SK-N-SH (cell line): ENCODE data around the gene NDUFS6. TPM values are rescaled to one million over a fixed set of nuclear protein-coding genes. Genes with fewer than 3 reads are reported as not detected.

Experiments
- CTCF ChIA-PET: fragments of 300-600, 350-600 bp; formaldehyde crosslinking; extraction: SDS; loops from one replicate; lab custom pipeline; 2021; lab: Yijun Ruan, JAX
- POLR2A ChIA-PET: fragments of 350-600 bp; sonication (Branson Sonifier 250); formaldehyde crosslinking; extraction: SDS; loops from one replicate; lab custom pipeline; 2020; ENCODE audit warnings: antibody characterized with exemption, inconsistent platforms; lab: Yijun Ruan, JAX
- DNase-seq: peaks from one replicate; pipeline ENCODE4 v3.0.0; 2012
- H2AFZ ChIP-seq: fragments of 200-600 bp; sonication (generic); 2 replicates; pipeline ENCODE4 v1.8.1; 2016; ENCODE audit warnings: antibody characterized with exemption, mild to moderate bottlenecking, low read depth
- H3F3A ChIP-seq: fragments of 200-600 bp; sonication (generic); replicated peaks from 2 replicates; pipeline ENCODE3; 2016; ENCODE audit warnings: antibody characterized with exemption, mild to moderate bottlenecking; ENCODE audit not compliant: insufficient read depth
- H3K27ac ChIP-seq, 2 experiments: fragments of 200-500 bp in 1 of 2; fragments of 200-600 bp in 1 of 2; sonication (Bioruptor generic) in 1 of 2; sonication (generic), shearing (Covaris generic) in 1 of 2; 2 replicates each; pipeline versions ENCODE4 v1.5.1 to v1.6.1; 2014 to 2016; ENCODE audit warnings: low read depth in 2 of 2, inconsistent platforms in 1 of 2, low read length in 1 of 2, mild to moderate bottlenecking in 1 of 2, mixed read lengths in 1 of 2
- H3K27me3 ChIP-seq: fragments of 200-600 bp; sonication (generic), shearing (Covaris generic); 2 replicates; pipeline ENCODE4 v1.6.1; 2016; ENCODE audit warnings: mixed run types; ENCODE audit not compliant: insufficient read depth
- H3K36me3 ChIP-seq, 2 experiments: fragments of 200-500 bp in 1 of 2; fragments of 200-600 bp in 1 of 2; sonication (Bioruptor generic) in 1 of 2; sonication (generic) in 1 of 2; replicated peaks in 1 of 2; 2 replicates each; pipeline versions ENCODE3 to v1.5.1; 2014 to 2016; ENCODE audit warnings: low read length in 1 of 2, mild to moderate bottlenecking in 1 of 2; ENCODE audit not compliant: insufficient read depth in 2 of 2, control insufficient read depth in 1 of 2
- H3K4me1 ChIP-seq, 2 experiments: fragments of 200-500 bp in 1 of 2; fragments of 200-600 bp in 1 of 2; sonication (Bioruptor generic) in 1 of 2; sonication (generic), shearing (Covaris generic) in 1 of 2; 2 replicates each; pipeline versions ENCODE4 v1.5.1 to v1.6.1; 2014 to 2016; ENCODE audit warnings: low read depth in 1 of 2, low read length in 1 of 2, mixed run types in 1 of 2; ENCODE audit not compliant: insufficient read depth in 2 of 2, control insufficient read depth in 1 of 2
- H3K4me2 ChIP-seq: fragments of 200-600 bp; sonication (generic), shearing (Covaris generic); 2 replicates; pipeline ENCODE4 v1.6.1; 2017; ENCODE audit warnings: mixed run types
- H3K4me3 ChIP-seq, 2 experiments: fragments of 200-500 bp in 1 of 2; fragments of 200-600 bp in 1 of 2; sonication (Bioruptor generic) in 1 of 2; sonication (generic), shearing (Covaris generic) in 1 of 2; 2 replicates each; pipeline versions ENCODE4 v1.5.1 to v1.8.1; 2014 to 2016; ENCODE audit warnings: low read depth in 2 of 2, inconsistent platforms in 1 of 2, low read length in 1 of 2, mild to moderate bottlenecking in 1 of 2, mixed read lengths in 1 of 2, moderate library complexity in 1 of 2
- H3K79me2 ChIP-seq: fragments of 200-600 bp; sonication (generic); 2 replicates; pipeline ENCODE4 v1.8.1; 2017; ENCODE audit warnings: mild to moderate bottlenecking; ENCODE audit not compliant: insufficient read depth
- H3K9ac ChIP-seq: fragments of 200-600 bp; sonication (generic); 2 replicates; pipeline ENCODE4 v1.6.1; 2017; ENCODE audit warnings: mixed run types
- H3K9me2 ChIP-seq: fragments of 200-600 bp; sonication (generic); 2 replicates; pipeline ENCODE4 v1.6.1; 2017; ENCODE audit warnings: mixed run types
- H3K9me3 ChIP-seq: fragments of 200-600 bp; sonication (generic); 2 replicates; pipeline ENCODE4 v1.6.1; 2017; ENCODE audit warnings: mixed run types, mild to moderate bottlenecking, moderate library complexity
- H4K20me1 ChIP-seq: fragments of 200-600 bp; sonication (generic); 2 replicates; pipeline ENCODE4 v1.6.1; 2017; ENCODE audit warnings: mild to moderate bottlenecking, mixed run types; ENCODE audit not compliant: insufficient read depth
- FOSL2 ChIP-seq: IDR thresholded peaks from 2 replicates; pipeline ENCODE4 v1.4.0; 2012; ENCODE audit warnings: low read depth, mild to moderate bottlenecking, moderate library complexity, borderline replicate concordance
- FOXJ3 ChIP-seq: sonication (generic); formaldehyde crosslinking; IDR thresholded peaks from 2 replicates; pipeline ENCODE4 v1.5.1; 2020; ENCODE audit warnings: mild to moderate bottlenecking, missing genetic modification reagents
- GABPA ChIP-seq: IDR thresholded peaks from 2 replicates; pipeline ENCODE4 v1.4.0; 2012; ENCODE audit warnings: low read depth, mild to moderate bottlenecking
- JUND ChIP-seq: IDR thresholded peaks from 2 replicates; pipeline ENCODE4 v1.4.0; 2012
- MEF2A ChIP-seq: IDR thresholded peaks from 2 replicates; pipeline ENCODE4 v1.4.0; 2012; ENCODE audit warnings: low read depth, borderline replicate concordance
- RFX5 ChIP-seq: IDR thresholded peaks from 2 replicates; pipeline ENCODE4 v1.6.1; 2012; ENCODE audit warnings: mild to moderate bottlenecking, improper control_type of control experiment, low read length
- RXRA ChIP-seq: IDR thresholded peaks from 2 replicates; pipeline ENCODE4 v1.4.0; 2012; ENCODE audit warnings: low read depth, mild to moderate bottlenecking, borderline replicate concordance
- SMC3 ChIP-seq: IDR thresholded peaks from 2 replicates; pipeline ENCODE4 v1.6.1; 2012; ENCODE audit warnings: low read depth, low read length, improper control_type of control experiment
- YY1 ChIP-seq: IDR thresholded peaks from 2 replicates; pipeline ENCODE4 v1.4.0; 2012; ENCODE audit warnings: low read depth, mild to moderate bottlenecking
- WGBS: methylation state at CpG from one replicate; pipeline ENCODE4 v1.1.6; 2017; ENCODE audit warnings: low lambda C conversion rate; 5-methylcytosine and 5-hydroxymethylcytosine counted together
- polyA plus RNA-seq, 3 experiments: library from polyadenylated mRNA; depleted of rRNA; stranded (reverse); fragments of >200 nt; gene quantifications; 2 replicates each; pipeline ENCODE4 v1.2.3, GENCODE V29; 2012
- TF ChIP-seq, protein P1 (sequence below): IDR thresholded peaks from 2 replicates; pipeline ENCODE4; 2012
- TF ChIP-seq, protein P2 (sequence below): fragments of 150-350 bp; IDR thresholded peaks from 2 replicates; pipeline ENCODE4 v1.6.1; 2016; ENCODE audit warnings: mild to moderate bottlenecking, low read depth, low read length
- TF ChIP-seq, protein P3 (sequence below): IDR thresholded peaks from 2 replicates; pipeline ENCODE4 v1.6.1; 2012; ENCODE audit warnings: mild to moderate bottlenecking, low read depth, low read length, moderate library complexity

Gene NDUFS6
- polyA plus RNA-seq, 1 of the 3 experiments (the other 2 are of a cell fraction) = 316 TPM

DNA sequence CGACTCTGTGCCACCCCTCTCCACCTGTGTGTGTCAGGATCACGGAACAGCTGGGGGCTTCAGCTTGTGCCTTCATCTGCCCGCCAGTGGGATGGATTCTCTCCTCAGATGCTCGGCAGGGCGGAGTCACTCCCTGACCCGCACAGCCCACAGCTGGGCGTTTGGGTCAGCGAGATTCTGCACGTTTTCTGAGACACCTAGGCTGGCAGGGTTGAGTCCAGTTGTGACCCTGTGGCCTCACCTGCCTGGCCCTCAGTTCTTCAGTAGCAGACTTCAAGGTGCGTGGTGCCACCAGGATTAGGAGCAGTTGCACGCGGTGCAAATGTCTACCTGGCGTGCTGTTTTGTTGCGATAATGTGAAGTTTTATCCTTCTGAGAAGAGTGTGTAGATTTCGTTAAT lies 5.0 kb downstream of the NDUFS6 start:
- Histone ChIP-seq H3K27me3 (no peaks in the 10 kb centered on the region), H4K20me1 (no peaks in the 10 kb centered on the region; the same call in 1 of the 2 replicates), H2AFZ (no peak overlapping the region), H3K4me2 (no peak overlapping the region), H3F3A (no peaks in the 10 kb centered on the region), H3K79me2 (peaks cover 62% of the 10 kb centered on the region), H3K9ac (no peak overlapping the region), H3K9me2 (no peaks in the 10 kb centered on the region), H3K27ac (no peak overlapping the region), H3K9me3 (no peaks in the 10 kb centered on the region), H3K4me3 (no peak overlapping the region), H3K4me1 (peaks cover 0 to 3% of the 10 kb centered on the region in 2 experiments; a peak in 1 of 4 replicates), H3K36me3 (peaks cover 54 to 81% of the 10 kb centered on the region in 2 experiments)
- TF ChIP-seq, protein P1, sequence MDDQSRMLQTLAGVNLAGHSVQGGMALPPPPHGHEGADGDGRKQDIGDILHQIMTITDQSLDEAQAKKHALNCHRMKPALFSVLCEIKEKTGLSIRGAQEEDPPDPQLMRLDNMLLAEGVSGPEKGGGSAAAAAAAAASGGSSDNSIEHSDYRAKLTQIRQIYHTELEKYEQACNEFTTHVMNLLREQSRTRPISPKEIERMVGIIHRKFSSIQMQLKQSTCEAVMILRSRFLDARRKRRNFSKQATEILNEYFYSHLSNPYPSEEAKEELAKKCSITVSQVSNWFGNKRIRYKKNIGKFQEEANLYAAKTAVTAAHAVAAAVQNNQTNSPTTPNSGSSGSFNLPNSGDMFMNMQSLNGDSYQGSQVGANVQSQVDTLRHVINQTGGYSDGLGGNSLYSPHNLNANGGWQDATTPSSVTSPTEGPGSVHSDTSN = no peak
- TF ChIP-seq, protein P2, sequence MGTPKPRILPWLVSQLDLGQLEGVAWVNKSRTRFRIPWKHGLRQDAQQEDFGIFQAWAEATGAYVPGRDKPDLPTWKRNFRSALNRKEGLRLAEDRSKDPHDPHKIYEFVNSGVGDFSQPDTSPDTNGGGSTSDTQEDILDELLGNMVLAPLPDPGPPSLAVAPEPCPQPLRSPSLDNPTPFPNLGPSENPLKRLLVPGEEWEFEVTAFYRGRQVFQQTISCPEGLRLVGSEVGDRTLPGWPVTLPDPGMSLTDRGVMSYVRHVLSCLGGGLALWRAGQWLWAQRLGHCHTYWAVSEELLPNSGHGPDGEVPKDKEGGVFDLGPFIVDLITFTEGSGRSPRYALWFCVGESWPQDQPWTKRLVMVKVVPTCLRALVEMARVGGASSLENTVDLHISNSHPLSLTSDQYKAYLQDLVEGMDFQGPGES = no peak
- no peak for TF ChIP-seq GABPA
- no peak for TF ChIP-seq FOSL2
- no peak for TF ChIP-seq SMC3
- TF ChIP-seq MEF2A = no peak
- no peak for TF ChIP-seq FOXJ3 (CRISPR knock-in tag)
- no peak for TF ChIP-seq RXRA
- no peak for TF ChIP-seq JUND
- no peak for TF ChIP-seq YY1
- ChIA-PET POLR2A (no interaction called here), CTCF (no interaction called here)
- no peak for DNase-seq
- WGBS = 95% methylated on average over 10 of the region's 15 CpGs

DNA sequence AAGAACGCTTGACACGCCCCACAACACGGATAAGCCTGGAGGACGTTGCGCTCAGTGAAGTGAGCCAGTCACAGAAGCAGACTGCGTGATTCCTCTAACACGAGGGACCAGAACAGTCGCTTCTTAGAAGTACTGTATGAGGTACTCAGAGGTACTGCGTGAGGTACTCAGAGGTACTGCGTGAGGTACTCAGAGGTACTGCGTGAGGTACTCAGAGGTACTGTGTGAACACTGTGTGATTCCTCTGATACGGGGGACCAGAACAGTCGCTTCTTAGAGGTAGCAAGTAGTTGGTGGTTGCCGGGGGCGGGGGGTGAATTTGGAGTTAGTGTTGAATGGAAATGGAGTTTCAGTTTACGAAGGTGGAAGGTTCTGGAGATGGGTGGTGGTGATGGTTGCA lies 5.8 kb downstream of the NDUFS6 start:
- Histone ChIP-seq H3K79me2 (peaks cover 55% of the 10 kb centered on the region), H3K4me3 (no peak overlapping the region), H2AFZ (no peak overlapping the region), H3K4me2 (no peak overlapping the region), H4K20me1 (no peaks in the 10 kb centered on the region; the same call in 1 of the 2 replicates), H3K36me3 (peaks cover 61 to 89% of the 10 kb centered on the region in 2 experiments), H3K9me3 (no peaks in the 10 kb centered on the region), H3F3A (no peaks in the 10 kb centered on the region), H3K9ac (no peak overlapping the region), H3K4me1 (peaks cover 0 to under 1% of the 10 kb centered on the region in 2 experiments; a peak in 1 of 4 replicates), H3K27me3 (no peaks in the 10 kb centered on the region), H3K27ac (no peak overlapping the region), H3K9me2 (no peaks in the 10 kb centered on the region)
- ChIA-PET CTCF (no interaction called here), POLR2A (no interaction called here)
- TF ChIP-seq, protein P3, sequence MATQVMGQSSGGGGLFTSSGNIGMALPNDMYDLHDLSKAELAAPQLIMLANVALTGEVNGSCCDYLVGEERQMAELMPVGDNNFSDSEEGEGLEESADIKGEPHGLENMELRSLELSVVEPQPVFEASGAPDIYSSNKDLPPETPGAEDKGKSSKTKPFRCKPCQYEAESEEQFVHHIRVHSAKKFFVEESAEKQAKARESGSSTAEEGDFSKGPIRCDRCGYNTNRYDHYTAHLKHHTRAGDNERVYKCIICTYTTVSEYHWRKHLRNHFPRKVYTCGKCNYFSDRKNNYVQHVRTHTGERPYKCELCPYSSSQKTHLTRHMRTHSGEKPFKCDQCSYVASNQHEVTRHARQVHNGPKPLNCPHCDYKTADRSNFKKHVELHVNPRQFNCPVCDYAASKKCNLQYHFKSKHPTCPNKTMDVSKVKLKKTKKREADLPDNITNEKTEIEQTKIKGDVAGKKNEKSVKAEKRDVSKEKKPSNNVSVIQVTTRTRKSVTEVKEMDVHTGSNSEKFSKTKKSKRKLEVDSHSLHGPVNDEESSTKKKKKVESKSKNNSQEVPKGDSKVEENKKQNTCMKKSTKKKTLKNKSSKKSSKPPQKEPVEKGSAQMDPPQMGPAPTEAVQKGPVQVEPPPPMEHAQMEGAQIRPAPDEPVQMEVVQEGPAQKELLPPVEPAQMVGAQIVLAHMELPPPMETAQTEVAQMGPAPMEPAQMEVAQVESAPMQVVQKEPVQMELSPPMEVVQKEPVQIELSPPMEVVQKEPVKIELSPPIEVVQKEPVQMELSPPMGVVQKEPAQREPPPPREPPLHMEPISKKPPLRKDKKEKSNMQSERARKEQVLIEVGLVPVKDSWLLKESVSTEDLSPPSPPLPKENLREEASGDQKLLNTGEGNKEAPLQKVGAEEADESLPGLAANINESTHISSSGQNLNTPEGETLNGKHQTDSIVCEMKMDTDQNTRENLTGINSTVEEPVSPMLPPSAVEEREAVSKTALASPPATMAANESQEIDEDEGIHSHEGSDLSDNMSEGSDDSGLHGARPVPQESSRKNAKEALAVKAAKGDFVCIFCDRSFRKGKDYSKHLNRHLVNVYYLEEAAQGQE = no peak
- no peak for TF ChIP-seq RFX5
- WGBS = 85% methylated on average over 16 of the region's 16 CpGs
- DNase-seq = no peak
